ENCODE results near the gene SELENOW.

The SELENOW gene

DNA sequence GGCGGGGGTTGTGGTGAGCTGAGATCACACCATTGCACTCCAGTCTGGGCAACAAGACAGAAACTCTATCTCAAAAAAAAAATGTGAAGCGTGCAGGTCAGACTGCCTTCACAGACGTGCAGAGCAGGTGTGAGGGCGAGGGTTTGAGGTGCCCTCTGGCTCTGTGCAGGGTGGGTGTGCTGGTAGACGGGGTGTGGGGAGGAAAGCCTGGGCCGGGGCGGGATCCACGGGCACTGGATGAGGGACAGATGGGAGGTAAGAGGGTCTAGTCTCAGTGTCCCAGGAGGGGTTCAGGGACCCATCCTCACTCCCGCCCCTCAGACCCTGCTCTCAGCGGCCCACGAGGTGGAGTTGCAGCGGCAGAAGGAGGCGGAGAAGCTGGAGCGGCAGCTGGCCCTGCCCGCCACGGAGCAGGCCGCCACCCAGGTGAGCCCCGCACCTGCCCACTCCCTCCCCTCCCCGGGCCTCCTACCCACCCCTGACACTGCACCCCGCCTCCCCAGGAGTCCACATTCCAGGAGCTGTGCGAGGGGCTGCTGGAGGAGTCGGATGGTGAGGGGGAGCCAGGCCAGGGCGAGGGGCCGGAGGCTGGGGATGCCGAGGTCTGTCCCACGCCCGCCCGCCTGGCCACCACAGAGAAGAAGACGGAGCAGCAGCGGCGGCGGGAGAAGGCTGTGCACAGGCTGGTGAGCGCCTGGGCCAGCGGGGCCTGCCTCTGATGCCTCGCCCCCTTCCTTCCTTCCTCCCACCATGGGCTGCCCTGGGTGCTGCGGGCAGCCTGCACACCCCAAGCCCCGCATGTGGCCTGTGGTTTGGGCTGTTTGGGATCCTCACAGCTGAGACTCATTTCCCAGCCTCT is 24.1 kb upstream of the SELENOW start:
- H3K4me3 ChIP-seq (ENCODE audit: low read depth, low read length): no peak overlapping the region
- no peak overlapping the region for H2AFZ ChIP-seq
- no peak overlapping the region for H3K4me2 ChIP-seq (ENCODE audit: low read length)
- H3K36me3 ChIP-seq (ENCODE audit: control insufficient read depth, insufficient read depth, low read length): no peaks in the 10 kb centered on the region
- no peaks in the 10 kb centered on the region for H3K9me3 ChIP-seq (ENCODE audit: control insufficient read depth, low read length)
- H3K27ac ChIP-seq: no peak overlapping the region
- TF ChIP-seq, protein P1, sequence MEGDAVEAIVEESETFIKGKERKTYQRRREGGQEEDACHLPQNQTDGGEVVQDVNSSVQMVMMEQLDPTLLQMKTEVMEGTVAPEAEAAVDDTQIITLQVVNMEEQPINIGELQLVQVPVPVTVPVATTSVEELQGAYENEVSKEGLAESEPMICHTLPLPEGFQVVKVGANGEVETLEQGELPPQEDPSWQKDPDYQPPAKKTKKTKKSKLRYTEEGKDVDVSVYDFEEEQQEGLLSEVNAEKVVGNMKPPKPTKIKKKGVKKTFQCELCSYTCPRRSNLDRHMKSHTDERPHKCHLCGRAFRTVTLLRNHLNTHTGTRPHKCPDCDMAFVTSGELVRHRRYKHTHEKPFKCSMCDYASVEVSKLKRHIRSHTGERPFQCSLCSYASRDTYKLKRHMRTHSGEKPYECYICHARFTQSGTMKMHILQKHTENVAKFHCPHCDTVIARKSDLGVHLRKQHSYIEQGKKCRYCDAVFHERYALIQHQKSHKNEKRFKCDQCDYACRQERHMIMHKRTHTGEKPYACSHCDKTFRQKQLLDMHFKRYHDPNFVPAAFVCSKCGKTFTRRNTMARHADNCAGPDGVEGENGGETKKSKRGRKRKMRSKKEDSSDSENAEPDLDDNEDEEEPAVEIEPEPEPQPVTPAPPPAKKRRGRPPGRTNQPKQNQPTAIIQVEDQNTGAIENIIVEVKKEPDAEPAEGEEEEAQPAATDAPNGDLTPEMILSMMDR (IDR thresholded peaks at IDR 0.05): no peak
- no peak overlapping the region for H3K9ac ChIP-seq
- H3K4me1 ChIP-seq: no peaks in the 10 kb centered on the region
- H3K79me2 ChIP-seq: peaks cover 2% of the 10 kb centered on the region
- H3K27me3 ChIP-seq (ENCODE audit: control insufficient read depth, insufficient read depth, low read length): no peaks in the 10 kb centered on the region

DNA sequence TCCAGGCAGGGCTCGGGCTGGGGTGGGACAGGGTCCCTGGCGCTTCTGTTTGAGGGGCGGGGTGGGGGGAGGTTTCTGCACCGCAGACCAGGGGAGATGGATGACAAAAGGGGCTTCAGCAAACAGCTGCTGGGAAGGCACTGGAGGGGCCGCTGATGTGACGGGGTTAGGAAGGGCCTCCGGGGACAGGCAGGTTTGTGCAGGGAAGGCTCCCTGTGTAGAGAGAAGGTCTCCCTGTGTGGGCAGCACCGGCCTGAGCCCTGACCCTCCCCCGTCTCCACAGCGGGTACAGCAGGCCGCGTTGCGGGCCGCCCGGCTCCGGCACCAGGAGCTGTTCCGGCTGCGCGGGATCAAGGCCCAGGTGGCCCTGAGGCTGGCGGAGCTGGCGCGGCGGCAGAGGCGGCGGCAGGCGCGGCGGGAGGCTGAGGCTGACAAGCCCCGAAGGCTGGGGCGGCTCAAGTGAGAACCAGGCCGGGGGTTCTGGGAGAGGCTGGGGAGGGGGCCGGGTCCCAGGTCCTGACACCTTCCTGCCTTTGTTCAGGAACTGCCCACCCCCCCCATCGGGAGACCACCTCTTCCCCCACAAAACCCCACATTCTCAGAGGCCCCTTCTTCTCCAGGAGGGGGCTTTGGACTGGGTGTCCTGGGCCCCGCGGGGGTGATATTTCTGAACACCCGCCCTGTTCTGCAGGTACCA is 23.3 kb upstream of the SELENOW start:
- Histone ChIP-seq H3K27me3 (ENCODE audit: control insufficient read depth, insufficient read depth, low read length) (no peaks in the 10 kb centered on the region), H3K4me3 (ENCODE audit: low read depth, low read length) (no peak overlapping the region), H2AFZ (no peak overlapping the region), H3K9me3 (ENCODE audit: control insufficient read depth, low read length) (no peaks in the 10 kb centered on the region), H3K36me3 (ENCODE audit: control insufficient read depth, insufficient read depth, low read length) (no peaks in the 10 kb centered on the region), H3K4me2 (ENCODE audit: low read length) (no peak overlapping the region), H3K79me2 (no peaks in the 10 kb centered on the region), H3K27ac (no peak overlapping the region), H3K9ac (no peak overlapping the region), H3K4me1 (no peaks in the 10 kb centered on the region)
- TF ChIP-seq, protein P1 (IDR thresholded peaks at IDR 0.05): no peak

DNA sequence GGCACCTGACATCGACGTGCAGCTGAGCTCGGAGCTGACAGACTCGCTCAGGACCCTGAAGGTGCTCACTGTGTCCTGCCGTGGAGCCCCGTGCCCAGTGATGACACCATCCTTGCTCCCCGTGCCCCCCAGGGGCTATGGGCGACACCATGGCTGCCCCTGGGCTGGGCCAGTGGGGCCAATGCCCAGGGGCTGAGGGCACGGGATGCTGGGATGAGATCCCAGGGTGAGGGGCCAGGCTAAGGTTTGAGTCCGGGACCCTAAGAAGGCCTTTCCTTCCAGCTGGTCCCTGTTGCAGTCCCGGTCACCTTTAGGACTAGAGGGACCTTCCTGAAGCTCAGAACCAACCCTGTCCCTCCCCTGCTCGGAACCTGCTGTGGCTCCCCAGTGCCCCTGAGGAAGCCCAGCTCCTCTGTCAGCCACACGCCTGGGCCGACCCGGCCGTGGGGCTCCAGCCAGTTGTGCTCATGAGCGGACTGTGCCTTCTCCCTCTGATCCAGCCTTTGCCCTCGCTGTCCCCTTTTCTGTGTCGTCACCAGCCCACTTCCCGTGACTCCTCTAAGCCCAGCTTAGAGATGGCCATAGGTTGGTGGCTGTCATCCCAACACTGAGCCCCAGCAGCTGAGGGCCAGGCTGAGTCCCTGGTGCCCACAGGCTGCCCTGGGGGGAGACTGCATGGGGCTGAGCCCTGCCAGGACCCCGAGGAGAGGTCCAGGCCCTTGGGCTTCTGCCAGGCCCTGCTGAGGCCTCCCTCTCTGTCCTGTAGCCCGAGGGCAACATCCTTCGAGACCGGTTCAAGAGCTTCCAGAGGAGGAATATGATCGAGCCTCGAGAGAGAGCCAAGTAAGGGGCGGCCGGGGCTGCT is 22.5 kb upstream of the SELENOW start:
- Histone ChIP-seq H2AFZ (no peak overlapping the region), H3K27me3 (ENCODE audit: control insufficient read depth, insufficient read depth, low read length) (no peaks in the 10 kb centered on the region), H3K4me3 (ENCODE audit: low read depth, low read length) (no peak overlapping the region), H3K9ac (no peak overlapping the region), H3K79me2 (no peaks in the 10 kb centered on the region), H3K4me1 (no peaks in the 10 kb centered on the region), H3K27ac (no peak overlapping the region), H3K36me3 (ENCODE audit: control insufficient read depth, insufficient read depth, low read length) (no peaks in the 10 kb centered on the region), H3K9me3 (ENCODE audit: control insufficient read depth, low read length) (no peaks in the 10 kb centered on the region), H3K4me2 (ENCODE audit: low read length) (no peak overlapping the region)
- TF ChIP-seq, protein P1 (IDR thresholded peaks at IDR 0.05): no peak

DNA sequence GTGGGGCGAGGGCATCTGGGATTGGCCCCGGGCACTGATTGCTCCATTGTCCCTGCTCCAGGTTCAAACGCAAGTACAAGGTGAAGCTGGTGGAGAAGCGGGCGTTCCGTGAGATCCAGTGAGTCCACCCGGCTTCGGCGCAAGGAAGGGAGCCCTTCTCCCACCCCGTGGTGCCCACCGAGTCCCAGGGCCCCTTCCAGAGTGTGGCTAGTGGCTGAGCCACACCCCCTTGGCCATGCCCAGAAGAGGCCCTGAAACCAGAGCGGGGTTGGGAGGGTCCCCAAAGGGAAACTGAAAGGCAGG is 21.9 kb upstream of the SELENOW start:
- Histone ChIP-seq H3K4me3 (ENCODE audit: low read depth, low read length) (no peak overlapping the region), H2AFZ (no peak overlapping the region), H3K9ac (no peak overlapping the region), H3K9me3 (ENCODE audit: control insufficient read depth, low read length) (no peaks in the 10 kb centered on the region), H3K79me2 (no peaks in the 10 kb centered on the region), H3K36me3 (ENCODE audit: control insufficient read depth, insufficient read depth, low read length) (no peaks in the 10 kb centered on the region), H3K4me2 (ENCODE audit: low read length) (no peak overlapping the region), H3K4me1 (no peaks in the 10 kb centered on the region), H3K27ac (no peak overlapping the region), H3K27me3 (ENCODE audit: control insufficient read depth, insufficient read depth, low read length) (no peaks in the 10 kb centered on the region)
- TF ChIP-seq, protein P1 (IDR thresholded peaks at IDR 0.05): no peak

Measured in parathyroid adenoma (tissue), 2 donors.